Testis (tissue), 3 donors: ENCODE data around the gene TET1. TPM values are rescaled to one million over a fixed set of nuclear protein-coding genes. Genes with fewer than 3 reads are reported as not detected.

Experiments
- DNase-seq: peaks from one replicate; pipeline ENCODE4 v3.0.0-alpha.2; 2019
- H3K27ac ChIP-seq, 2 donors: fragments of 200-600 bp; sonication (generic); one replicate each; pipeline ENCODE4 v1.5.1; 2019
- H3K27me3 ChIP-seq: fragments of 200-600 bp; sonication (generic); one replicate; pipeline ENCODE4 v1.5.1; 2019
- H3K36me3 ChIP-seq: fragments of 200-600 bp; sonication (generic); one replicate; pipeline ENCODE4 v1.5.1; 2017; ENCODE audit warnings: low read depth; ENCODE audit errors: missing control alignments
- H3K4me1 ChIP-seq: fragments of 200-600 bp; sonication (generic); one replicate; pipeline ENCODE4 v1.5.1; 2019
- H3K4me3 ChIP-seq, 2 donors: fragments of 200-600 bp; sonication (generic); one replicate each; pipeline ENCODE4 v1.5.1; 2017 to 2019
- H3K9me3 ChIP-seq: fragments of 200-600 bp; sonication (generic); one replicate; pipeline ENCODE4 v1.5.1; 2017
- CTCF ChIP-seq, 3 experiments: fragments of 450-650 bp in 2 of 3; fragments of 200-600 bp in 1 of 3; sonication (generic) in 1 of 3; IDR thresholded peaks; one replicate each; pipeline ENCODE4 v1.5.1; 2016 to 2019; ENCODE audit warnings: antibody characterized with exemption in 3 of 3, mild to moderate bottlenecking in 2 of 3, moderate library complexity in 1 of 3
- POLR2A ChIP-seq: fragments of 450-650 bp; IDR thresholded peaks from one replicate; pipeline ENCODE4 v1.6.1; 2017; ENCODE audit warnings: antibody characterized with exemption, mild to moderate bottlenecking, moderate library complexity
- WGBS, 2 donors: methylation state at CpG; one replicate each; pipeline ENCODE4 v1.1.5; 2018; 5-methylcytosine and 5-hydroxymethylcytosine counted together
- intact Hi-C: fragments of 100-400 bp; cut with DNase I; formaldehyde crosslinking; loops from one replicate; pipeline ENCODE4 v1.15.1; 2023; ENCODE audit warnings: low total_unique reads
- polyA plus RNA-seq: library from polyadenylated mRNA; stranded (reverse); fragments of 350-450 nt; fragmentation: Illumina TruSeq; extraction: RNeasy Lipid Tissue Mini Kit (QIAGEN cat#74804); gene quantifications from one replicate; pipeline ENCODE4 v1.2.3, GENCODE V29; 2014; ENCODE audit warnings: low read depth, low replicate concordance; ENCODE audit not compliant: insufficient read depth
- total RNA-seq, 2 donors: library from RNA; depleted of rRNA; stranded (reverse); fragments of >200 nt; gene quantifications; one replicate each; pipeline ENCODE4 v1.2.3, GENCODE V29; 2016

The TET1 gene
- total and polyA plus RNA-seq, 3 donors from 2014 or later: 0.40 to 3.8 (median 3.2) TPM

GRCh38 chr10:68550747-68551411 lies 9.3 kb upstream of the TET1 start:
- Histone ChIP-seq H3K36me3 (no peaks in the 10 kb centered on the region), H3K4me3 (no peak overlapping the region), H3K9me3 (no peaks in the 10 kb centered on the region), H3K27ac (no peak overlapping the region), H3K27me3 (no peaks in the 10 kb centered on the region), H3K4me1 (no peaks in the 10 kb centered on the region)
- peak; percentile 76 for DNase-seq
- intact Hi-C loops: no loop called here
- 75 to 79% methylated on average over 5 of the region's 5 CpGs for WGBS, 2 donors
- TF ChIP-seq POLR2A: no peak
- peak; percentile 63 to 78 (median 66) for TF ChIP-seq CTCF (IDR thresholded peaks at IDR 0.05)

GRCh38 chr10:68553138-68553537 lies 7.0 kb upstream of the TET1 start:
- Histone ChIP-seq H3K27ac (no peak overlapping the region), H3K36me3 (no peaks in the 10 kb centered on the region), H3K27me3 (no peaks in the 10 kb centered on the region), H3K4me3 (no peak overlapping the region), H3K4me1 (no peaks in the 10 kb centered on the region), H3K9me3 (no peaks in the 10 kb centered on the region)
- DNase-seq: no peak
- 63% methylated on average over 6 of the region's 6 CpGs for WGBS, 2 donors
- TF ChIP-seq CTCF (IDR thresholded peaks at IDR 0.05): no peak
- no peak for TF ChIP-seq POLR2A
- intact Hi-C loops: no loop called here

GRCh38 chr10:68553599-68553998 lies 6.5 kb upstream of the TET1 start:
- Histone ChIP-seq H3K36me3 (no peaks in the 10 kb centered on the region), H3K4me3 (no peak overlapping the region), H3K9me3 (no peaks in the 10 kb centered on the region), H3K4me1 (no peaks in the 10 kb centered on the region), H3K27me3 (no peaks in the 10 kb centered on the region), H3K27ac (no peak overlapping the region)
- TF ChIP-seq CTCF (IDR thresholded peaks at IDR 0.05) (no peak), POLR2A (no peak)
- intact Hi-C loops: no loop called here
- 57 to 77% methylated on average over 3 of the region's 3 CpGs for WGBS, 2 donors
- DNase-seq: no peak

GRCh38 chr10:68558478-68558877 lies 1.7 kb upstream of the TET1 start:
- no peak overlapping the region for H3K27ac ChIP-seq
- no peak for DNase-seq
- intact Hi-C loops: no loop called here

More at GRCh38 chr10:68558478-68558877, 1.7 kb upstream of the TET1 start:
- no peak for TF ChIP-seq CTCF (IDR thresholded peaks at IDR 0.05)
- TF ChIP-seq POLR2A: no peak
- H3K36me3 ChIP-seq: no peaks in the 10 kb centered on the region
- H3K9me3 ChIP-seq: no peaks in the 10 kb centered on the region
- H3K4me1 ChIP-seq: peaks cover 4% of the 10 kb centered on the region
- WGBS, 2 donors: 95 to 100% methylated on average over 2 of the region's 2 CpGs
- no peaks in the 10 kb centered on the region for H3K27me3 ChIP-seq
- no peak overlapping the region for H3K4me3 ChIP-seq
